ENCODE measurements around the gene ETV1.

- TF ChIP-seq CTCF (IDR thresholded peaks at IDR 0.05) (no peak), POLR2A (IDR thresholded peaks at IDR 0.05) (no peak)
Observed at GRCh38 chr7:13844954-13845353, 144.5 kb downstream of the ETV1 start.
